PC-3 (cell line): ENCODE data around the gene GFY. TPM values are rescaled to one million over a fixed set of nuclear protein-coding genes. Genes with fewer than 3 reads are reported as not detected.

ENCODE experiments used
- ATAC-seq: fragments of 200-7000 bp; cut with Tn5 transposase; 2 replicates; pipeline ENCODE4 v1.9.1; 2020; ENCODE audit warnings: mild to moderate bottlenecking, moderate library complexity
- BruUV-seq: library from RNA; stranded (reverse); fragments of 400-500 nt; replicated peaks from 2 replicates; lab custom pipeline; 2021; lab: Mats Ljungman, UMichigan
- CTCF ChIA-PET: fragments of 300-600 bp; sonication (Branson Sonifier 250); formaldehyde crosslinking; loops from one replicate; lab custom pipeline; 2022; ENCODE audit warnings: antibody characterized with exemption; lab: Charles Lee
- POLR2A ChIA-PET: fragments of 300-600 bp; sonication (Branson Sonifier 250); formaldehyde crosslinking; loops from one replicate; lab custom pipeline; 2022; ENCODE audit warnings: antibody characterized with exemption; ENCODE audit not compliant: unreplicated experiment; lab: Charles Lee
- DNase-seq: peaks from one replicate; pipeline ENCODE4 v3.0.0-alpha.2; 2015
- H2AFZ ChIP-seq: fragments of 300-600 bp; sonication (generic); 2 replicates; pipeline ENCODE4 v1.6.0; 2016; ENCODE audit warnings: antibody characterized with exemption, low read length
- H3F3A ChIP-seq: fragments of 300-600 bp; sonication (generic); one replicate; pipeline ENCODE4 v1.6.0; 2017; ENCODE audit warnings: antibody characterized with exemption, low read length, control low read depth, mild to moderate bottlenecking; ENCODE audit not compliant: unreplicated experiment
- H3K27ac ChIP-seq: fragments of 300-600 bp; sonication (generic); 2 replicates; pipeline ENCODE4 v1.5.1; 2016; ENCODE audit warnings: mild to moderate bottlenecking, low read length
- H3K27me3 ChIP-seq: fragments of 300-600 bp; sonication (generic); 2 replicates; pipeline ENCODE4 v1.6.1; 2016; ENCODE audit warnings: low read length, mixed read lengths
- H3K36me3 ChIP-seq: fragments of 300-600 bp; sonication (generic); 2 replicates; pipeline ENCODE4 v1.6.1; 2016; ENCODE audit warnings: low read depth, mixed run types, low read length, mixed read lengths
- H3K4me1 ChIP-seq: fragments of 300-600 bp; sonication (generic); 2 replicates; pipeline ENCODE4 v1.5.1; 2016; ENCODE audit warnings: low read length; ENCODE audit not compliant: insufficient read depth
- H3K4me2 ChIP-seq: fragments of 300-600 bp; sonication (generic); 2 replicates; pipeline ENCODE4 v1.6.0; 2016; ENCODE audit warnings: low read length
- H3K4me3 ChIP-seq: fragments of 300-600 bp; sonication (generic); 2 replicates; pipeline ENCODE4 v1.5.1; 2016; ENCODE audit warnings: mild to moderate bottlenecking, low read length, mixed read lengths
- H3K79me2 ChIP-seq: fragments of 300-600 bp; sonication (generic); 2 replicates; pipeline ENCODE4 v1.6.1; 2017; ENCODE audit warnings: low read length, mixed read lengths
- H3K9ac ChIP-seq: fragments of 300-600 bp; sonication (generic); 2 replicates; pipeline ENCODE4 v1.6.0; 2016; ENCODE audit warnings: mild to moderate bottlenecking, low read length
- H3K9me2 ChIP-seq: fragments of 300-600 bp; sonication (generic); replicated peaks from 2 replicates; pipeline ENCODE4 v1.6.1; 2016; ENCODE audit warnings: mixed run types, low read length, mixed read lengths
- H3K9me3 ChIP-seq: fragments of 300-600 bp; sonication (generic); 2 replicates; pipeline ENCODE4 v1.6.1; 2016; ENCODE audit warnings: low read length, mixed read lengths
- H4K20me1 ChIP-seq: fragments of 300-600 bp; sonication (generic); 2 replicates; pipeline ENCODE4 v1.6.1; 2016; ENCODE audit warnings: low read length, mixed read lengths
- CTCF ChIP-seq: fragments of 300-600 bp; sonication (generic); conservative IDR thresholded peaks from 2 replicates; pipeline ENCODE4 v1.5.1; 2017; ENCODE audit warnings: antibody characterized with exemption, low read depth, mild to moderate bottlenecking, low read length
- EZH2 ChIP-seq: fragments of 300-600 bp; sonication (generic); IDR thresholded peaks from one replicate; pipeline ENCODE4 v1.6.1; 2017; ENCODE audit warnings: antibody characterized with exemption, mild to moderate bottlenecking, low read length; ENCODE audit not compliant: unreplicated experiment
- EZH2phosphoT487 ChIP-seq: fragments of 300-600 bp; sonication (generic); IDR thresholded peaks from 2 replicates; pipeline ENCODE4 v1.6.1; 2018; ENCODE audit warnings: mild to moderate bottlenecking, antibody characterized with exemption, low read length, borderline replicate concordance
- intact Hi-C: fragments of 100-400 bp; cut with micrococcal nuclease; formaldehyde crosslinking; loops from 2 replicates; pipeline ENCODE4 v1.9.0; 2023
- total RNA-seq: library from RNA; depleted of rRNA; stranded (reverse); fragments of >200 nt; gene quantifications from 2 replicates; pipeline ENCODE4 v1.2.3, GENCODE V29; 2014

GFY gene
- total RNA-seq, 1 experiment from 2014 or later: not detected

DNA sequence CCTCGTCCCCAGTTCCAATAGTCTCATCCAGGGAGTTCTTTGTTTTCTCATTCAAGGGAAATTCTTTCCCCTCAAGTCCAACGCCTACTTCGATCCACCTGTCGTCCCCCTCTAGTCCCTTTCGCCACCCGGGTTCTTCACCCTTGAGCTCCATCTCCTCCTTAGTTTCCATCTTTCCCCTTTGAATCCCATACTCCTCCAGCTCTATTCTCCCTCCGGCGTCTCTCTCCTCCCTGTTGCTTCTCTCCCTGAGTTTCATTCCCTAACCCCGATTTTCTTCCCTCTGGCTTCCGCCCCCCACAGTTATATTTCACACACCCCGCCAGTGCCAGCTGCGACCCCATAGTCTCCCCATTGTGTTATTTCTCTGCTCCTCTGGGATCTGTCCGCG lies 16.8 kb downstream of the GFY start:
- BruUV-seq: no TSS peak
- peaks cover 50% of the 10 kb centered on the region for H3K27me3 ChIP-seq
- no peak overlapping the region for H3K9ac ChIP-seq
- H3K9me2 ChIP-seq: no peaks in the 10 kb centered on the region
- intact Hi-C loops: no loop called here
- TF ChIP-seq EZH2phosphoT487 (no peak), CTCF (no peak), EZH2 (no peak)
- DNase-seq (no peak), ATAC-seq (no peak)
- no peaks in the 10 kb centered on the region for H3K79me2 ChIP-seq
- H4K20me1 ChIP-seq: no peaks in the 10 kb centered on the region
- H3F3A ChIP-seq: no peaks in the 10 kb centered on the region
- no peak overlapping the region for H3K4me3 ChIP-seq
- H3K9me3 ChIP-seq: no peaks in the 10 kb centered on the region
- no peaks in the 10 kb centered on the region for H3K4me1 ChIP-seq
- no peak overlapping the region for H2AFZ ChIP-seq
- H3K4me2 ChIP-seq: peak overlapping the region; percentile 100; the same call in 1 of the 2 replicates
- POLR2A ChIA-PET: no interaction called here
- CTCF ChIA-PET: interaction anchor here (0.6 kb wide), 1 partner anchor 80 kb away, joined by 4 read pairs; the partner anchor contains the start of gene TEAD2
- no peak overlapping the region for H3K27ac ChIP-seq
- no peaks in the 10 kb centered on the region for H3K36me3 ChIP-seq

DNA sequence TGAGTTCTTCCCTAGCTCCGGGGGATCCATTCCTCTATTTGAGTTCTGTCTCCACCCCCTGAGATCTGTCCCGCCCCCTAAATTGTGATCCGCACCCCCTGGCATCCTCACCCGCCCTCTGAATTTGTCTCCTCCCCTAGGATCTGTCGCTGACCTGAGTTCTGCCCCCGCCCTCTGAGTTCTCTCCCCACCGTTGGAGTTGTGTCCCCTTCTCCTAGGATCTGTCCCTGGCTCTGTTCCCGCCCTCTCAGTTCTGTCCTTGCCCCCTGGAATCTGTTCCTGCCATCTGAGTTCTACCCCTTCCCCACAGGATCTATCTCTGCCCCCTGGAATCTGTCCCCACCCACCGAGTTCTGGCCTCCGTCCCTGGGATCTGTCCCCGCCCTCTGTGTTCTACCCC lies 17.2 kb downstream of the GFY start:
- Histone ChIP-seq H3K9ac (no peak overlapping the region), H3K79me2 (no peaks in the 10 kb centered on the region), H3K4me1 (no peaks in the 10 kb centered on the region), H2AFZ (peak overlapping the region; percentile 100; the same call in 1 of the 2 replicates), H3K4me3 (peak overlapping the region; percentile 87), H3K9me3 (no peaks in the 10 kb centered on the region), H4K20me1 (no peaks in the 10 kb centered on the region), H3K36me3 (no peaks in the 10 kb centered on the region), H3K27ac (no peak overlapping the region), H3K27me3 (peaks cover 48% of the 10 kb centered on the region), H3K9me2 (no peaks in the 10 kb centered on the region), H3F3A (no peaks in the 10 kb centered on the region), H3K4me2 (peak overlapping the region; percentile 100)
- DNase-seq (peak; percentile 20), ATAC-seq (no peak)
- ChIA-PET POLR2A (no interaction called here), CTCF (interaction anchor here (0.6 kb wide), 3 partner anchors 51 to 126 kb away, joined by 3 to 6 read pairs (median 5); no protein-coding TSS in a partner anchor)
- no TSS peak for BruUV-seq
- TF ChIP-seq EZH2phosphoT487: no peak
- TF ChIP-seq EZH2: no peak
- TF ChIP-seq CTCF: no peak
- intact Hi-C loops: no loop called here

DNA sequence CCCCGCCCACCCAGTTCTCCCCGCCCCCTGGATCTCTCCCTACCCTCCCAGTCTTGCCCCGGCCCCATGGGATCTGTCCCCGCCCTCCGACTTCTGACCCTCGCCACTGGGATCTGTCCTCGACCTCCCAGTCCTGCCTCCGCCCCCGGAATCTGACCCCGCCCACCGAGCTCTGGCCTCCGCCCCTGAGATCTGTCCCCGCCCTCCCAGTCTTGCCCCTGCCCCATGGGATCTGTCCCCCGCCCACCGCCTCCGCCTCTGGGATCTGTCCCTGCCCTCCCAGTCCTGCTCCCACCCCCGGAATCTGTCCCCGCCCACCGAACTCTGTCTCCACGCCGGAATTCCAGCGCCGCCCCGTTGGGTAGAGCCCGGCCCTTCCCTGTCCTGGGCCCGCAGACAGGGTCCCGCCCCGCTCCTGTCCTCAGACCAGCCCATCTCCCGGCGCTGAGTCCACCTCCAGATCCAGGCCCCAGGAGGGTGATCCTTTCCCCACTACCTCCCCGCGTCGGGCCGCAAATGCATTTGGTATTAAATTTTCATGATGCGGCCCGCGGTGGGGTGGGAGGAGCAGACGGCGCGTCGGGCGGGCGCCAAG lies 17.7 kb downstream of the GFY start:
- TF ChIP-seq CTCF (no peak), EZH2 (no peak), EZH2phosphoT487 (no peak)
- no peaks in the 10 kb centered on the region for H4K20me1 ChIP-seq
- peak overlapping the region; percentile 87 for H3K4me3 ChIP-seq
- no peaks in the 10 kb centered on the region for H3K36me3 ChIP-seq
- BruUV-seq: no TSS peak
- peaks cover 43% of the 10 kb centered on the region for H3K27me3 ChIP-seq
- H3K4me1 ChIP-seq: no peaks in the 10 kb centered on the region
- DNase-seq (peak; percentile 92), ATAC-seq (peak; percentile 75)
- no peaks in the 10 kb centered on the region for H3K9me3 ChIP-seq
- H3F3A ChIP-seq: no peaks in the 10 kb centered on the region
- H2AFZ ChIP-seq: peak overlapping the region; percentile 100
- ChIA-PET CTCF (interaction anchor here (0.6 kb wide), 3 partner anchors 52 to 125 kb away, joined by 3 to 6 read pairs (median 5); no protein-coding TSS in a partner anchor), POLR2A (no interaction called here)
- peak overlapping the region; percentile 100 for H3K4me2 ChIP-seq
- H3K27ac ChIP-seq: no peak overlapping the region
- H3K79me2 ChIP-seq: no peaks in the 10 kb centered on the region
- H3K9me2 ChIP-seq: no peaks in the 10 kb centered on the region
- intact Hi-C loops: loop anchor here (1.0 kb wide), 4 partner anchors 8 to 104 kb away; partner anchors contain the start of genes DKKL1 and PIH1D1
- H3K9ac ChIP-seq: peak overlapping the region; percentile 66
